Measurements from ENCODE around the gene IL23A.
A peak's percentile ranks its signal among the peaks of the same experiment; 100 is the strongest.

IL23A gene

DNA sequence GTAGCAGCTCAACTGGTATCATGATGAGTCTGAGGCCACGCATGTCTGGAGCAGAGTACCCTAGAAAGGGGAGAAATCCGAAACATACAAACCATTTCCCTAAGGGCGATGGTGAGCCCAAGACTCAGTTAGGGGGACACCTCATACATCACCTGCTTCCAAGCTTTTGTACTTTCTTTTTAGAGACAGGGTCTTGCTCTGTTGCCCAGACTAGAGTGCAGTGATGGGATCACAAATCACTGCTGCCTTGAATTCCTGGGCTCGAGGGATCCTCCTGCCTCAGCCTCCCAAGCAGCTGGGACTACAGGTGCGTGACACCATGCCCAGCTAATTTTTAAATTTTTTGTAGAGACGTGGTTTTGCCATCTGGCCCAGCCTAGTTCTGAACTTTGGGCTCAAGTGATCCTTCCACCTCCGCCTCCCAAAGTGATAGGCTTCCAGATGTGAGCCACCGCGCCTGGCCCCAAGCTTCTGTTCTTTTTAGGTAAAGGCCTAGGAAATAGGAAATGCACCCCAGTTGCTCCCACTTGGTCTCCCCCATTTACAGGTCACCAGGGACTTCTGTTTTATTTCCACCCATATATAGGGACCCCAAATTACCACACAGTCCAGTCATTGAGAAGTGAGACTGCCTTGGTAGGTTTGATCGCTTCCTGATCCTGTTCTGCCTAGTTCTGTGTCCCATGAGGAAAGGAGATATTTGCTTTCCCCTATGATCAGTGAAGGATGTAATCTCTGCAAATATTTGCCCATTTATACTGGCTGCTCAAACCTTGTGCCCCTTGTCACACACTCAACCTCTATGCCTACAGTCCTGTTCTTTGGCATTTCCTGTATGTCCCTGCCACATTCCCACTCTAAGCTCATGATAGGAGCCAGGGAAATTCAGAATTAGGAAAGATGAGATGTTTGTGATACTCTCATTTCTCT lies 23.7 kb downstream of the IL23A start, which contains the start of gene APOF:
Gene APOF (minus strand): TSS at position 728 of the 930 bp plus-strand sequence. CDS start 112 bp downstream, at position 616.
- no peak for DNase-seq

DNA sequence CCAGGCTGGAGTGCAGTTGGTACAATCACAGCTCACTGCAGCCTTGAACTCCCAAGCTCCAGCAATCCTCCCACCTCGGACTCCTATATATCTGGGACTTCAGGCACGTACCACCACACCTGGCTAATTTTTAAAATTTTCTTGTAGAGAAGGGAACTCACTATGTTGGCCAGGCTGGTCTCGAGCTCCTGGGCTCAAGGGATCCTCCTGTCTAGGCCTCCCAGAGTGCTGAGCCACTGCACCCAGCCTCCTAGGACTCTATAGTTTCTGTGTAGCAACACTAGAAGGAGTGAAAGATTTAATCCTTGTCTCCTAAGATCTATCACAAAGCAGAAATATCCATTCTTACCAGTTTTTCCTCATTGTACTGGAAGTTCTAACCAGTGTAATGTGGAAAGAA lies 28.3 kb downstream of the IL23A start:
- no peak for DNase-seq

DNA sequence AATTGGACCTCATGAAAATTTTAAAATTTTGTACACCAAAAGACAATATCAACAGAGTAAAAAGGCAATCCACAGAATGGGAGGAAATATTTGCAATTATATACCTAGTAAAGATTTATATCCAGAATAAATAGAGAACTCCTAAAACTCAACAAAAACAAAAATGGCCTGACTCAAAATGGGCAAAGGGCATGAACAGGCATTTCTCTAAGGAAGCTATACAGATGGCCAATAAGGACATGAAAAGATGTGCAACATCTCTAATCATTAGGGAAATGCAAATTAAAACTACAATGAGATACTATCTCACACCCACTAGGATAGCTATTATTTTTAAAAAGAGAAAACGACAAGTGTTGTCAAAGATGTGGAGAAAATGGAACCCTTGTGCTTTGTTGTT lies 34.8 kb downstream of the IL23A start:
- no peak for DNase-seq

DNA sequence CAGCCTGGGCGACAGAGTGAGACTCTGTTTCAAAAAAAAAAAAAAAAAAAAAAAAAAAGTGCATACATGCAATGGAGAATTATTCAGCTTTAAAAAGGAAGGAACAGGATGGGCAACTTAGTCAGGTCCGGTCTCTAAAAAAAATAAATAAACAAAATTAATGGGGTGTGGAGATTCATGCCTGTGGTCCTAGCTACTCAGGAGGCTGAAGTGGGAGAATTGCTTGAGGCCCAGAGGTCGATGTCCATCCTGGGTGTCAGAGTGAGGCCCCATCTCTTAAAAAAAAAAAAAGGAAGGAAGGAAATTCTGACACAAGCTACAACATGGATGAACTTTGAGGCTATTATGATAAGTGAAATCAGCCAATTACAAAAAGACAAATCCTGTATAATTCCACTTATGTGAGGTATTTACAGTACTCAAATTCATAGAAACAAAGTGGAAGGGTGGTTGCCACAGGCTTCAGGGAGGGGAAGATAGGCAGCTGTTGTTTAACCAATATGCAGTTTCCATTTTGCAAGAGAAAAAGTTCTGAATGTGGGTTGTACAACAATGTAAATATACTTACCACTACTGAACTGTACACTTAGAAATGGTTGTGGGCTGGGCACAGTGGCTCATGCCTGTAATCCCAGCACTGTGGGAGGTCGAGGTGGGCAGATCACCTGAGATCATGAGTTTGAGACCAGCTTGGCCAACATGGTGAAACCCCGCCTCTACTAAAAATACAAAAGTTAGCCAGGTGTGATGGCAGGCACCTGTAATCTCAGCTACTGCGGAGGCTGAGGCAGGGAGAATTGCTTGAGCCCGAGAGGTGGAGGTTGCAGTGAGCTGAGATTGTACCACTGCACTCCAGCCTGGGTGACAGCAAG lies 36.3 kb downstream of the IL23A start:
- DNase-seq: no peak

DNA sequence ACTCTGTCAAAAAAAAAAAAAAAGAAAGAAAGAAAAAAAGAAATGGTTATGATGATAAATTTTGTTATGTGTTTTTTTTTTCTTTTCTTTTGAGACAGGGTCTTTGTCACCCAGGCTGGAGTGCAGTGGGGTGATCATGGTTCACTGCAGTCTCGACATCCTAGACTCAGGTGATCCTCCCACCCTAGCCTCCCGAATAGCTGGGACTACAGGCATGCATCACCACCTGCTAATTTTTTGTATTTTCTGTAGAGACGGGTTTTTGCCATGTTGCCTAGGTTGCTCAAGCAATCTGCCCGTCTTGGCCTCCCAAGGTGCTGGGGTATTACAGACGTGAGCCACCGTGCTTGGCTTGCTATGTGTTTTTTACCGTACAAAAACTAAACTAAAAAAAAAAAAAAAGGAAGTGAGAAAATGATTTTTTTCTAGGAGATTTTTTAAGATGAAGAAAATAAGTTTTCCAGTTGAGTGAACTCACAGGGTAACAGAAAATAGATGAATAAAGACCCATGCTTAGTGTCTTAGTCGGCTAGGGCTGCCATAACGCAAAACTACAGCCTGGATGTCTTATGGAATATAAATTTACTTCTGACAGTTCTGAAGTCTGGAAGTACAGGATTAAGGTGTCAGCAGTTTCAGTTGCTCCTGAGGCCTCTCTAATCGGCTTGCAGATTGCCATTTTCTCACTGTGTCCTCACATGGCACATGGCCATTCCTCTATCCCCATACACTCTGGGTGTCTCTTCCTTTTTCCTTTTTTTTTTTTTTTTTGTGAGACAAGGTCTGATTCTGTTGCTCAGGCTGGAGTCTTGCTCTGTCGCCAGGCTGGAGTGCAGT lies 37.1 kb downstream of the IL23A start:
- no peak for DNase-seq

DNA sequence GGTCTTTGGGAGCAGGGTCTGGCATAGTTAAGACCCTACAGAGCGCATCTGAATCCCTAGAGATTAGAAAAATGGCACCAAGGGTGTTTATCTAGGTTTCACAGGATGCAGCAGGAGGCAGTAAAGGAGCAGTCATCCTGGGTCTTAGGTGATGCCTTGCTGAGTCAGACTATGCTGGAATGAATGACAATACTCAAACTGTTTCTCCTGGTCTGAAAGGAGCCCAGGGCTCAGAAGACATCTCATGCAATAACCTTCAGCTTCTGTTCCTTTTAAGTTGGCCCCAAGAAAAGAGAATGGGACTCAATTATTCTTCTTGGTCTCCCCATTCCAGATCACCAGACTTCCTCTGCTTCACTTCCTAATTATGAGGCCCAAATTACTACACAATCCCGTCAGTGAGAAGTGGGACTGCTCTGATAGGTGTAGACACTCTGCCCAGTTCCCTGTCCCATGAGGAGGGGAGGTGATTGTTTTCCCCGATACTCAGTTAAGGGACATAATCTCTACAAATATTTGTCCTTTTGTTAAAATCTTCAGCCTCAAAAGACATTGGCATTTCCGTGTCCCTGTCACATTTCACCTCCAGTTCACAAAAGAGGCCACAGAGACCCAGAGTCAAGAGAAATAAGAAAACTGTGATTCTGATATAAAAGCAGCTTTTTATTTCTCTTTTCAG lies 38.8 kb downstream of the IL23A start:
- DNase-seq: peak; percentile 18

DNA sequence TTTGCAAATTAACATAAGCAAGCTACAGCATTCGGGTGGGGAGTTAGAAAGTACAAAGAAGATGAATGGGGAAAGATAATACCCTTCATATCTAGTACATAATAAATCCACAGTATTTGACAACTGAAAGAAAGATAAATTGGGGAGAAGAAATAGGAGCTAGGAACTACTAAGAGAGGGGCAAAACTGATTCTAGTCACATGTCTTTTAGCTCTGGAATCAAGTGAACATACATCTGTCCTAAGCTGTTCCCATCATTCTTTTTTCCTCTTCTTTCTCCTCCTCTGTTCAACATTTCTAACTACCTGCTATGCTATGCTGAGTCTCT lies 39.3 kb downstream of the IL23A start:
- DNase-seq: no peak

DNA sequence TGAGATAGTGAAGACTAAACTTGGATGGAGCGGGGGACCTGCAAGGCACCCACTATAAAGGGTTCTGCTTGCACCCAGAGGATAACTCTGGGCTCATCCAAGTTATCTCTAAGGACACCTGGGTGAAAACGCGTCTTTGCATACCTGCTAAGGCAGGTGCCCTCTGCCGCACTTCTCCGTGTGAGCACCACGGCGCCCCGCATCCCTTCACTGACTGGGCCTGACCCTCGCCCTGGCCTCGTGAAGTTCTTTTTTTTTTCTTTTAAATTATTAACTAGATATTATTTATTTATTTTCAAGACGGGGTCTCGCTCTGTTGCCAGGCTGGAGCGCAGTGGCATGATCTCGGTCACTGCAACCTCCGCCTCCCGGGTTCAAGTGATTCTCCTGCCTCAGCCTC lies 43.9 kb downstream of the IL23A start:
- no peak for DNase-seq

DNA sequence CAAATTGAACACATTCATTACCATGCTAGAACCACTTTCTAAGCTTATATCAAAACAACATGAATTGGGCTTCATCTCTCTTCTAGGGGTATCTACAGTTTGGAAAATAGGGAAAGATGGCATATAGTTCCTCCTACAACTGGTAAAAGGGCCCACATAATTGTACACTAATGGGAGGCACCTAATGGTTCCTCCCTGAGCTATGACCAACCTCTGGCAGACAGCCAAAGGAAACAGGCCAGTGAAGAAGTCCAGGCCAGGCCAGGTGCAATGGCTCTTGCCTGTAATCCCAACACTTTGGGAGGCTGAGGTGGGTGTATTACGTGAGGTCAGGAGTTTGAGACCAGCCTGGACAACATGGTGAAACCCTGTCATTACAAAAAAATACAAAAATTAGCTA lies 47.2 kb downstream of the IL23A start:
- DNase-seq: no peak

DNA sequence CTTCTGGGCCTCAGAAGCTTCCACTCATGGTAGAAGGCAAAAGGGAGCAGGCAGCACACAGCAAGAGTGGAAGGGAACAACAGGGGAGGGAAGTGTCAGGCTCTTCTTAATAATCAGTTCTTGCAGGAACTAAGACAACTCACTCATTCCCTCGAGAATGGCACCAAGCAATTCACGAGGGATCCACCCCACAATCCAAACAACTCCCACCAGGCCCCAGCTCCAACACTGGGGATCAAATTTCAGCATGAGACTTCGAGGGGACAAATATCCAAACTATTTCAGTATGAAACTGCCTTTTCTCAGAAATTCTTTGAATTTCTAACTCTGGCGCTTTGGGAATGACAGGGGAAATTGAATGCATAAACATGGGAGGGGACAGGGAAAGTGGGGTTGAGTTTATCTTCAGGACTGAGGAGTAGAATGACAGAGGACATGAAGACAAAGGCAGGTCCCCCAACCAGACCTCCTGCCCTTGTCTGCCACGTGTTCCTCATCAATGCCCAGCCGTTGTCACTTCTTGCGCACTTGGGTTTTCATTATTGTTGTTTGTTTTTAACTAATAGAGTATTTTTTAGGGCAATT lies 48.6 kb downstream of the IL23A start:
- DNase-seq: no peak

DNA sequence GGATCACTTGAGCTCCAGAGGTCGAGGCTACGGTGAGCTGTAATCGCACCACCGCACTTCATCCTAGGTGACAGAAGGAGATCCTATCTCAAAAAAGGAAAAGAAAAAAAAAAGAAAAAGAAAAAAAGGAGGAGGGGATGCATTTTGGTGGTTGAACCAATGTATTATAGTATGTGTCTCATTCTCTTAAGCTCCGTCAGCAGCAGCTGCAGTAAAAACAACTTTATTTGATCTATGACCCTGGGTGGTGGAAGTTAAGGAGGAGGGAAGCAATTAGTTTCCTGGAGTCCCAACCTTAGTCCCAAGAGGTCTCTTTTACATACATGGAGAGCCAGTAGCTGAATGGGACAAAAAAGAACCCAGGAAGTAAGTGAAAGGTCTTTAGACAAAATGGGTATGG lies 50.7 kb downstream of the IL23A start:
- DNase-seq: no peak

Measured in activated CD4-positive, alpha-beta T cell treated with anti-CD3 and anti-CD28 coated beads for 48 hours (primary cell).